Activated naive CD4-positive, alpha-beta T cell treated with anti-CD3 and anti-CD28 coated beads, Interleukin-2, amount 50 U/mL, for 24 hours (primary cell): Measurements from ENCODE around the gene TCEAL3.
"Not testable (repeated sequence)": the region's sequence is repeated elsewhere in the genome, so short reads cannot be mapped to it uniquely, and the experiment has no call there.

Experiments used
- H3K27ac Mint-ChIP-seq: one replicate; pipeline ENCODE4 v1.8.0; 2021; ENCODE audit warnings: mild to moderate bottlenecking, mixed read lengths
- H3K27me3 Mint-ChIP-seq: one replicate; pipeline ENCODE4 v1.8.0; 2021; ENCODE audit warnings: mixed read lengths
- H3K36me3 Mint-ChIP-seq: one replicate; pipeline ENCODE4 v1.8.0; 2021; ENCODE audit warnings: mixed read lengths
- H3K4me1 Mint-ChIP-seq: one replicate; pipeline ENCODE4 v1.8.0; 2021; ENCODE audit warnings: mixed read lengths
- H3K4me3 Mint-ChIP-seq: one replicate; pipeline ENCODE4 v1.8.0; 2021; ENCODE audit warnings: mild to moderate bottlenecking, mixed read lengths
- H3K9me3 Mint-ChIP-seq: one replicate; pipeline ENCODE4 v1.8.0; 2021; ENCODE audit warnings: mixed read lengths

TCEAL3 gene

GRCh38 chrX:103640401-103641155, 32.8 kb downstream of the TCEAL3 start:
- H3K27ac Mint-ChIP-seq = no peak overlapping the region
- H3K36me3 Mint-ChIP-seq = no peaks in the 10 kb centered on the region
- no peak overlapping the region for H3K4me3 Mint-ChIP-seq
- H3K27me3 Mint-ChIP-seq = peaks cover 2% of the 10 kb centered on the region
- H3K4me1 Mint-ChIP-seq = no peaks in the 10 kb centered on the region
- H3K9me3 Mint-ChIP-seq = no peaks in the 10 kb centered on the region

GRCh38 chrX:103644125-103644524, 36.4 kb downstream of the TCEAL3 start:
- Mint-ChIP-seq H3K4me3 (no peak overlapping the region), H3K27ac (no peak overlapping the region), H3K4me1 (no peaks in the 10 kb centered on the region), H3K27me3 (peaks cover 2% of the 10 kb centered on the region), H3K36me3 (no peaks in the 10 kb centered on the region), H3K9me3 (no peaks in the 10 kb centered on the region)

- H3K9me3 Mint-ChIP-seq = no peaks in the 10 kb centered on the region
- no peak overlapping the region for H3K27ac Mint-ChIP-seq
- no peaks in the 10 kb centered on the region for H3K36me3 Mint-ChIP-seq
- H3K4me3 Mint-ChIP-seq = no peak overlapping the region
- no peaks in the 10 kb centered on the region for H3K27me3 Mint-ChIP-seq
- no peaks in the 10 kb centered on the region for H3K4me1 Mint-ChIP-seq
These were observed 39.9 kb downstream of the TCEAL3 start for GRCh38 chrX:103647630-103648029.

- H3K27ac Mint-ChIP-seq = no peak overlapping the region
- H3K9me3 Mint-ChIP-seq = no peaks in the 10 kb centered on the region
- peaks cover 3% of the 10 kb centered on the region for H3K4me1 Mint-ChIP-seq
- H3K36me3 Mint-ChIP-seq = no peaks in the 10 kb centered on the region
- no peak overlapping the region for H3K4me3 Mint-ChIP-seq
- no peaks in the 10 kb centered on the region for H3K27me3 Mint-ChIP-seq
These were observed 43.5 kb downstream of the TCEAL3 start for GRCh38 chrX:103651151-103651773.

- H3K27ac Mint-ChIP-seq, H3K4me3 Mint-ChIP-seq, H3K27me3 Mint-ChIP-seq, H3K36me3 Mint-ChIP-seq, H3K9me3 Mint-ChIP-seq, H3K4me1 Mint-ChIP-seq: not testable (repeated sequence)
These were observed 47.7 kb downstream of the TCEAL3 start for GRCh38 chrX:103655230-103656000.

- Mint-ChIP-seq H3K27ac (no peak overlapping the region), H3K27me3 (peaks cover 2% of the 10 kb centered on the region), H3K36me3 (no peaks in the 10 kb centered on the region), H3K4me3 (no peak overlapping the region), H3K9me3 (no peaks in the 10 kb centered on the region), H3K4me1 (peaks cover 3% of the 10 kb centered on the region)
These were observed 48.9 kb downstream of the TCEAL3 start for GRCh38 chrX:103656617-103657016.

GRCh38 chrX:103657066-103657465, 49.3 kb downstream of the TCEAL3 start:
- H3K4me1 Mint-ChIP-seq, H3K4me3 Mint-ChIP-seq, H3K27ac Mint-ChIP-seq, H3K27me3 Mint-ChIP-seq, H3K9me3 Mint-ChIP-seq, H3K36me3 Mint-ChIP-seq: not testable (repeated sequence)

- H3K36me3 Mint-ChIP-seq = no peaks in the 10 kb centered on the region
These were observed 51.1 kb downstream of the TCEAL3 start for GRCh38 chrX:103658681-103659433.

GRCh38 chrX:103659460-103659859, 51.7 kb downstream of the TCEAL3 start:
- not testable (repeated sequence) for H3K9me3 Mint-ChIP-seq, H3K4me1 Mint-ChIP-seq, H3K27me3 Mint-ChIP-seq, H3K4me3 Mint-ChIP-seq, H3K36me3 Mint-ChIP-seq
- H3K27ac Mint-ChIP-seq = peak overlapping the region; percentile 52

More at GRCh38 chrX:103658681-103659433, 51.1 kb downstream of the TCEAL3 start:
- no peak overlapping the region for H3K4me3 Mint-ChIP-seq
- H3K9me3 Mint-ChIP-seq = no peaks in the 10 kb centered on the region
- H3K27ac Mint-ChIP-seq = no peak overlapping the region
- H3K4me1 Mint-ChIP-seq = peaks cover 3% of the 10 kb centered on the region
- H3K27me3 Mint-ChIP-seq = peaks cover 4% of the 10 kb centered on the region
